Hematopoietic multipotent progenitor cell treated with erythropoietin and hydrocortisone succinate and interleukin-3 and kit ligand, for 17 days (in vitro differentiated cells): Measurements from ENCODE around the gene ANKRD18A.
A peak's percentile ranks its signal among the peaks of the same experiment; 100 is the strongest.
"Not testable (repeated sequence)": the region's sequence is repeated elsewhere in the genome, so short reads cannot be mapped to it uniquely, and the experiment has no call there.

Experiments
- DNase-seq: peaks from one replicate; pipeline ENCODE4 v3.0.0-alpha.2; 2015; ENCODE audit warnings: low spot score

The ANKRD18A gene

GRCh38 chr9:38626006-38626405, 5.6 kb upstream of the ANKRD18A start:
- no peak for DNase-seq

GRCh38 chr9:38622951-38623350, 2.6 kb upstream of the ANKRD18A start:
- no peak for DNase-seq

GRCh38 chr9:38622288-38622674, 1.9 kb upstream of the ANKRD18A start:
- DNase-seq: no peak

GRCh38 chr9:38621434-38622287, 1.3 kb upstream of the ANKRD18A start:
- no peak for DNase-seq

GRCh38 chr9:38619556-38620447, 594 bp downstream of the ANKRD18A start:
- DNase-seq: no peak

- DNase-seq: not testable (repeated sequence)
Measured at GRCh38 chr9:38598029-38598745, 22.2 kb downstream of the ANKRD18A start.

GRCh38 chr9:38595117-38595516, 25.3 kb downstream of the ANKRD18A start:
- DNase-seq: not testable (repeated sequence)

- not testable (repeated sequence) for DNase-seq
Measured at GRCh38 chr9:38591346-38592063, 28.9 kb downstream of the ANKRD18A start.

- not testable (repeated sequence) for DNase-seq
Measured at GRCh38 chr9:38583765-38584164, 36.6 kb downstream of the ANKRD18A start.

- not testable (repeated sequence) for DNase-seq
Measured at GRCh38 chr9:38580112-38580511, 40.3 kb downstream of the ANKRD18A start.

- DNase-seq: not testable (repeated sequence)
Measured at GRCh38 chr9:38576181-38576580, 44.2 kb downstream of the ANKRD18A start.

- DNase-seq: not testable (repeated sequence)
Measured at GRCh38 chr9:38566048-38566447, 54.3 kb downstream of the ANKRD18A start.

- DNase-seq: not testable (repeated sequence)
Measured at GRCh38 chr9:38565178-38565577, 55.2 kb downstream of the ANKRD18A start.

GRCh38 chr9:38563911-38564310, 56.5 kb downstream of the ANKRD18A start:
- not testable (repeated sequence) for DNase-seq

GRCh38 chr9:38561134-38561533, 59.3 kb downstream of the ANKRD18A start:
- DNase-seq: not testable (repeated sequence)

- DNase-seq: not testable (repeated sequence)
Measured at GRCh38 chr9:38559172-38559571, 61.2 kb downstream of the ANKRD18A start.

- not testable (repeated sequence) for DNase-seq
Measured at GRCh38 chr9:38557746-38558145, 62.6 kb downstream of the ANKRD18A start.

GRCh38 chr9:38554966-38555365, 65.4 kb downstream of the ANKRD18A start:
- DNase-seq: not testable (repeated sequence)

- not testable (repeated sequence) for DNase-seq
Measured at GRCh38 chr9:38553019-38553418, 67.4 kb downstream of the ANKRD18A start.

- DNase-seq: not testable (repeated sequence)
Measured at GRCh38 chr9:38546497-38547163, 73.8 kb downstream of the ANKRD18A start.

GRCh38 chr9:38540535-38540934, 79.9 kb downstream of the ANKRD18A start:
- peak; percentile 25 for DNase-seq
